SK-N-SH (cell line): Measurements from ENCODE around the gene CCNY. TPM values are rescaled to one million over a fixed set of nuclear protein-coding genes. Genes with fewer than 3 reads are reported as not detected.

ENCODE experiments used
- CTCF ChIA-PET: fragments of 300-600, 350-600 bp; formaldehyde crosslinking; extraction: SDS; loops from one replicate; lab custom pipeline; 2021; lab: Yijun Ruan, JAX
- POLR2A ChIA-PET: fragments of 350-600 bp; sonication (Branson Sonifier 250); formaldehyde crosslinking; extraction: SDS; loops from one replicate; lab custom pipeline; 2020; ENCODE audit warnings: antibody characterized with exemption, inconsistent platforms; lab: Yijun Ruan, JAX
- DNase-seq: peaks from one replicate; pipeline ENCODE4 v3.0.0; 2012
- H2AFZ ChIP-seq: fragments of 200-600 bp; sonication (generic); 2 replicates; pipeline ENCODE4 v1.8.1; 2016; ENCODE audit warnings: antibody characterized with exemption, mild to moderate bottlenecking, low read depth
- H3F3A ChIP-seq: fragments of 200-600 bp; sonication (generic); replicated peaks from 2 replicates; pipeline ENCODE3; 2016; ENCODE audit warnings: antibody characterized with exemption, mild to moderate bottlenecking; ENCODE audit not compliant: insufficient read depth
- H3K27ac ChIP-seq, 2 experiments: fragments of 200-500 bp in 1 of 2; fragments of 200-600 bp in 1 of 2; sonication (Bioruptor generic) in 1 of 2; sonication (generic), shearing (Covaris generic) in 1 of 2; 2 replicates each; pipeline versions ENCODE4 v1.5.1 to v1.6.1; 2014 to 2016; ENCODE audit warnings: low read depth in 2 of 2, inconsistent platforms in 1 of 2, low read length in 1 of 2, mild to moderate bottlenecking in 1 of 2, mixed read lengths in 1 of 2
- H3K27me3 ChIP-seq: fragments of 200-600 bp; sonication (generic), shearing (Covaris generic); 2 replicates; pipeline ENCODE4 v1.6.1; 2016; ENCODE audit warnings: mixed run types; ENCODE audit not compliant: insufficient read depth
- H3K36me3 ChIP-seq, 2 experiments: fragments of 200-500 bp in 1 of 2; fragments of 200-600 bp in 1 of 2; sonication (Bioruptor generic) in 1 of 2; sonication (generic) in 1 of 2; replicated peaks in 1 of 2; 2 replicates each; pipeline versions ENCODE3 to v1.5.1; 2014 to 2016; ENCODE audit warnings: low read length in 1 of 2, mild to moderate bottlenecking in 1 of 2; ENCODE audit not compliant: insufficient read depth in 2 of 2, control insufficient read depth in 1 of 2
- H3K4me1 ChIP-seq, 2 experiments: fragments of 200-500 bp in 1 of 2; fragments of 200-600 bp in 1 of 2; sonication (Bioruptor generic) in 1 of 2; sonication (generic), shearing (Covaris generic) in 1 of 2; 2 replicates each; pipeline versions ENCODE4 v1.5.1 to v1.6.1; 2014 to 2016; ENCODE audit warnings: low read depth in 1 of 2, low read length in 1 of 2, mixed run types in 1 of 2; ENCODE audit not compliant: insufficient read depth in 2 of 2, control insufficient read depth in 1 of 2
- H3K4me2 ChIP-seq: fragments of 200-600 bp; sonication (generic), shearing (Covaris generic); 2 replicates; pipeline ENCODE4 v1.6.1; 2017; ENCODE audit warnings: mixed run types
- H3K4me3 ChIP-seq, 2 experiments: fragments of 200-500 bp in 1 of 2; fragments of 200-600 bp in 1 of 2; sonication (Bioruptor generic) in 1 of 2; sonication (generic), shearing (Covaris generic) in 1 of 2; 2 replicates each; pipeline versions ENCODE4 v1.5.1 to v1.8.1; 2014 to 2016; ENCODE audit warnings: low read depth in 2 of 2, inconsistent platforms in 1 of 2, low read length in 1 of 2, mild to moderate bottlenecking in 1 of 2, mixed read lengths in 1 of 2, moderate library complexity in 1 of 2
- H3K79me2 ChIP-seq: fragments of 200-600 bp; sonication (generic); 2 replicates; pipeline ENCODE4 v1.8.1; 2017; ENCODE audit warnings: mild to moderate bottlenecking; ENCODE audit not compliant: insufficient read depth
- H3K9ac ChIP-seq: fragments of 200-600 bp; sonication (generic); 2 replicates; pipeline ENCODE4 v1.6.1; 2017; ENCODE audit warnings: mixed run types
- H3K9me2 ChIP-seq: fragments of 200-600 bp; sonication (generic); 2 replicates; pipeline ENCODE4 v1.6.1; 2017; ENCODE audit warnings: mixed run types
- H3K9me3 ChIP-seq: fragments of 200-600 bp; sonication (generic); 2 replicates; pipeline ENCODE4 v1.6.1; 2017; ENCODE audit warnings: mixed run types, mild to moderate bottlenecking, moderate library complexity
- H4K20me1 ChIP-seq: fragments of 200-600 bp; sonication (generic); 2 replicates; pipeline ENCODE4 v1.6.1; 2017; ENCODE audit warnings: mild to moderate bottlenecking, mixed run types; ENCODE audit not compliant: insufficient read depth
- CHD2 ChIP-seq: fragments of 150-350 bp; IDR thresholded peaks from 2 replicates; pipeline ENCODE4 v1.6.1; 2018; ENCODE audit warnings: low read length; ENCODE audit not compliant: partially characterized antibody
- CTCF ChIP-seq: fragments of 200-600 bp; sonication (generic); IDR thresholded peaks from 2 replicates; pipeline ENCODE4 v1.6.1; 2017; ENCODE audit warnings: antibody characterized with exemption, mild to moderate bottlenecking, moderate library complexity
- ELF1 ChIP-seq: IDR thresholded peaks from 2 replicates; pipeline ENCODE4 v1.4.0; 2012
- EZH2phosphoT487 ChIP-seq: fragments of 200-600 bp; sonication (generic); IDR thresholded peaks from 2 replicates; pipeline ENCODE4 v1.6.1; 2017; ENCODE audit warnings: low read depth, mixed run types, mild to moderate bottlenecking, antibody characterized with exemption, moderate library complexity, borderline replicate concordance
- FOXJ3 ChIP-seq: sonication (generic); formaldehyde crosslinking; IDR thresholded peaks from 2 replicates; pipeline ENCODE4 v1.5.1; 2020; ENCODE audit warnings: mild to moderate bottlenecking, missing genetic modification reagents
- FOXM1 ChIP-seq: IDR thresholded peaks from 2 replicates; pipeline ENCODE4 v1.4.0; 2012; ENCODE audit warnings: low read depth, mild to moderate bottlenecking
- IRF3 ChIP-seq: fragments of 150-350 bp; IDR thresholded peaks from 2 replicates; pipeline ENCODE4 v1.6.1; 2016; ENCODE audit warnings: mild to moderate bottlenecking, low read depth, low read length
- MEF2A ChIP-seq: IDR thresholded peaks from 2 replicates; pipeline ENCODE4 v1.4.0; 2012; ENCODE audit warnings: low read depth, borderline replicate concordance
- MXI1 ChIP-seq: IDR thresholded peaks from 2 replicates; pipeline ENCODE4 v1.6.1; 2012; ENCODE audit warnings: mild to moderate bottlenecking, low read depth, low read length, improper control_type of control experiment
- NRF1 ChIP-seq: IDR thresholded peaks from 2 replicates; pipeline ENCODE4 v1.6.1; 2012; ENCODE audit warnings: low read depth, mild to moderate bottlenecking, low read length
- POLR2AphosphoS5 ChIP-seq: IDR thresholded peaks from 2 replicates; pipeline ENCODE4 v1.6.1; 2012; ENCODE audit warnings: low read depth, low read length
- RCOR1 ChIP-seq: fragments of 150-350 bp; IDR thresholded peaks from 2 replicates; pipeline ENCODE4 v1.6.1; 2017; ENCODE audit warnings: antibody characterized with exemption, low read length
- RFX5 ChIP-seq: IDR thresholded peaks from 2 replicates; pipeline ENCODE4 v1.6.1; 2012; ENCODE audit warnings: mild to moderate bottlenecking, improper control_type of control experiment, low read length
- RXRA ChIP-seq: IDR thresholded peaks from 2 replicates; pipeline ENCODE4 v1.4.0; 2012; ENCODE audit warnings: low read depth, mild to moderate bottlenecking, borderline replicate concordance
- SMC3 ChIP-seq: IDR thresholded peaks from 2 replicates; pipeline ENCODE4 v1.6.1; 2012; ENCODE audit warnings: low read depth, low read length, improper control_type of control experiment
- TAF1 ChIP-seq: IDR thresholded peaks from 2 replicates; pipeline ENCODE4 v1.6.1; 2012; ENCODE audit warnings: low read depth, mild to moderate bottlenecking, low read length, moderate library complexity, borderline replicate concordance
- WGBS: methylation state at CpG from one replicate; pipeline ENCODE4 v1.1.6; 2017; ENCODE audit warnings: low lambda C conversion rate; 5-methylcytosine and 5-hydroxymethylcytosine counted together
- polyA plus RNA-seq, 3 experiments: library from polyadenylated mRNA; depleted of rRNA; stranded (reverse); fragments of >200 nt; gene quantifications; 2 replicates each; pipeline ENCODE4 v1.2.3, GENCODE V29; 2012
- TF ChIP-seq, protein P1 (sequence below): IDR thresholded peaks from 2 replicates; pipeline ENCODE4; 2012
- TF ChIP-seq, protein P2 (sequence below): IDR thresholded peaks from 2 replicates; pipeline ENCODE4 v1.4.0; 2012; ENCODE audit warnings: low read depth, borderline replicate concordance
- TF ChIP-seq, protein P3 (sequence below): IDR thresholded peaks from 2 replicates; pipeline ENCODE4 v1.4.0; 2012; ENCODE audit warnings: low read depth
- TF ChIP-seq, protein P4 (sequence below): fragments of 150-350 bp; IDR thresholded peaks from 2 replicates; pipeline ENCODE4 v1.6.1; 2017; ENCODE audit warnings: antibody characterized with exemption, low read length, low read depth, borderline replicate concordance

CCNY gene
- polyA plus RNA-seq, 1 of the 3 experiments (the other 2 are of a cell fraction) = 29.4 TPM

DNA sequence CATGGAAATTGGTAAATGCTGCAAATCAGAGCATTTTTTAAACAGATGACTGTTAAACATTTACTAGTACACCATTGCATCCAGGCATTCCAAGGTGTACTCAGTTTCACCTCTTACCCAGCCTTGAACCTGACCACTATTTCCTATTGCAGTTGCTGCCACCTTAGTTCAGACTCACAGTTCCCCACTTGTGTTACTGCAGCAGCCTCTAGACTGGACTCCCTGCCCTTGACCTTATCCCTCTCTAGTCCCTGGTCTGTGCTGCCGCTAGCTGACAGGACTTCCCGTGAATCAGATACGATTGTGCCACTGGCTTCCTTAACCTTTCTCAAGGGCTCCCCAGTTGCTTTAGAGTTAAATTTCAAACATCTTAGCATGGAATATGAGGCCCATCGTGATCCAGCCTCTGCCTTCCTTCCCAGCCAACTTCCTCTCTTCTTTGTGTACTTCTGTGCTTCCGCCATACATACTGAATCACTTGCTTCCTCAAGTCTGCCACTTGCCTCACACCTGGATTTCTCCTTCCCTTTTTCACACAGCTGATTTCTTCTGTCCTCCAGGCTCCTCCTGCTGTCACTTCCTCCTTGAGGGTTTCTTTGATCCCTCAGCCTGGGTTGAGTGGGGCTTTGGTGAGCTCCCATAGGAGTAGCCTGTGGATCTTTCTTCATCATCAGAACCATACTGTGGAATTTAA, 150.1 kb downstream of the CCNY start:
- TF ChIP-seq CHD2 = no peak
- TF ChIP-seq RFX5 = no peak
- ChIA-PET CTCF (no interaction called here), POLR2A (no interaction called here)
- Histone ChIP-seq H3K79me2 (peaks cover 23% of the 10 kb centered on the region; the same call in 1 of the 2 replicates), H3K4me1 (no peaks in the 10 kb centered on the region), H3K4me3 (no peak overlapping the region), H4K20me1 (peaks cover 7% of the 10 kb centered on the region; the same call in 1 of the 2 replicates), H3K4me2 (no peak overlapping the region), H3K9me3 (no peaks in the 10 kb centered on the region), H2AFZ (no peak overlapping the region), H3K9me2 (no peaks in the 10 kb centered on the region), H3K27me3 (no peaks in the 10 kb centered on the region), H3K36me3 (peaks cover 3 to 26% of the 10 kb centered on the region in 2 experiments), H3F3A (no peaks in the 10 kb centered on the region), H3K9ac (no peak overlapping the region), H3K27ac (no peak overlapping the region)
- no peak for DNase-seq
- WGBS = 96% methylated on average over 5 of the region's 5 CpGs

- H3K4me2 ChIP-seq = no peak overlapping the region
- no peak overlapping the region for H2AFZ ChIP-seq
- no peak overlapping the region for H3K27ac ChIP-seq
- TF ChIP-seq CHD2 (no peak), CTCF (no peak), TAF1 (no peak), POLR2AphosphoS5 (no peak), FOXJ3 (CRISPR knock-in tag) (no peak), NRF1 (no peak), RFX5 (no peak), ELF1 (no peak), RXRA (no peak), MEF2A (no peak), MXI1 (no peak), IRF3 (no peak), EZH2phosphoT487 (no peak), SMC3 (no peak), FOXM1 (no peak), RCOR1 (no peak)
- TF ChIP-seq, protein P1, sequence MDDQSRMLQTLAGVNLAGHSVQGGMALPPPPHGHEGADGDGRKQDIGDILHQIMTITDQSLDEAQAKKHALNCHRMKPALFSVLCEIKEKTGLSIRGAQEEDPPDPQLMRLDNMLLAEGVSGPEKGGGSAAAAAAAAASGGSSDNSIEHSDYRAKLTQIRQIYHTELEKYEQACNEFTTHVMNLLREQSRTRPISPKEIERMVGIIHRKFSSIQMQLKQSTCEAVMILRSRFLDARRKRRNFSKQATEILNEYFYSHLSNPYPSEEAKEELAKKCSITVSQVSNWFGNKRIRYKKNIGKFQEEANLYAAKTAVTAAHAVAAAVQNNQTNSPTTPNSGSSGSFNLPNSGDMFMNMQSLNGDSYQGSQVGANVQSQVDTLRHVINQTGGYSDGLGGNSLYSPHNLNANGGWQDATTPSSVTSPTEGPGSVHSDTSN = no peak
- TF ChIP-seq, protein P2, sequence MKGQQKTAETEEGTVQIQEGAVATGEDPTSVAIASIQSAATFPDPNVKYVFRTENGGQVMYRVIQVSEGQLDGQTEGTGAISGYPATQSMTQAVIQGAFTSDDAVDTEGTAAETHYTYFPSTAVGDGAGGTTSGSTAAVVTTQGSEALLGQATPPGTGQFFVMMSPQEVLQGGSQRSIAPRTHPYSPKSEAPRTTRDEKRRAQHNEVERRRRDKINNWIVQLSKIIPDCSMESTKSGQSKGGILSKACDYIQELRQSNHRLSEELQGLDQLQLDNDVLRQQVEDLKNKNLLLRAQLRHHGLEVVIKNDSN = no peak
- TF ChIP-seq, protein P3, sequence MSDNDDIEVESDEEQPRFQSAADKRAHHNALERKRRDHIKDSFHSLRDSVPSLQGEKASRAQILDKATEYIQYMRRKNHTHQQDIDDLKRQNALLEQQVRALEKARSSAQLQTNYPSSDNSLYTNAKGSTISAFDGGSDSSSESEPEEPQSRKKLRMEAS = no peak
- TF ChIP-seq, protein P4, sequence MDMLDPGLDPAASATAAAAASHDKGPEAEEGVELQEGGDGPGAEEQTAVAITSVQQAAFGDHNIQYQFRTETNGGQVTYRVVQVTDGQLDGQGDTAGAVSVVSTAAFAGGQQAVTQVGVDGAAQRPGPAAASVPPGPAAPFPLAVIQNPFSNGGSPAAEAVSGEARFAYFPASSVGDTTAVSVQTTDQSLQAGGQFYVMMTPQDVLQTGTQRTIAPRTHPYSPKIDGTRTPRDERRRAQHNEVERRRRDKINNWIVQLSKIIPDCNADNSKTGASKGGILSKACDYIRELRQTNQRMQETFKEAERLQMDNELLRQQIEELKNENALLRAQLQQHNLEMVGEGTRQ = no peak
- no peak overlapping the region for H3K9ac ChIP-seq
- H3K27me3 ChIP-seq = no peaks in the 10 kb centered on the region
- no peaks in the 10 kb centered on the region for H3F3A ChIP-seq
- WGBS = 95% methylated on average over 5 of the region's 5 CpGs
- CTCF ChIA-PET = interaction anchor here (0.7 kb wide), 1 partner anchor 1002 kb away, joined by 4 read pairs; no protein-coding TSS in a partner anchor
- no peaks in the 10 kb centered on the region for H3K9me3 ChIP-seq
- H3K9me2 ChIP-seq = no peaks in the 10 kb centered on the region
- peaks cover 9% of the 10 kb centered on the region; the same call in 1 of the 2 replicates for H4K20me1 ChIP-seq
- H3K4me3 ChIP-seq = no peak overlapping the region
- H3K36me3 ChIP-seq = peaks cover 3 to 26% of the 10 kb centered on the region in 2 experiments
- POLR2A ChIA-PET = no interaction called here
- H3K79me2 ChIP-seq = peaks cover 20% of the 10 kb centered on the region; the same call in 1 of the 2 replicates
- no peak for DNase-seq
- peaks cover 0 to under 1% of the 10 kb centered on the region in 2 experiments; a peak in 1 of 4 replicates for H3K4me1 ChIP-seq
Observed at GRCh38 chr10:35487336-35488034, 151.2 kb downstream of the CCNY start.
